ENCODE data around the gene ITIH4.

- no peak for TF ChIP-seq YBX1 (IDR thresholded peaks at IDR 0.05)
- TF ChIP-seq YY1 (IDR thresholded peaks at IDR 0.05; ENCODE audit: low read depth, low read length): no peak
- no peak for TF ChIP-seq ZBTB11 (CRISPR knock-in tag; IDR thresholded peaks at IDR 0.05)
- TF ChIP-seq POLR2A (IDR thresholded peaks at IDR 0.05; ENCODE audit: low read depth, low read length): no peak
- TF ChIP-seq ZBTB33 (IDR thresholded peaks at IDR 0.05): no peak
- TF ChIP-seq CTCF (IDR thresholded peaks at IDR 0.05 in 2 of 3, conservative IDR thresholded peaks at IDR 0.05 in 1 of 3; ENCODE audit: control insufficient read depth in 2 of 3, extremely low read depth in 1 of 3, insufficient read depth in 1 of 3, low read depth in 3 of 3, low read length in 3 of 3): no peak
- no peak for TF ChIP-seq BCLAF1 (IDR thresholded peaks at IDR 0.05)
- no peak for TF ChIP-seq SUZ12 (IDR thresholded peaks at IDR 0.05; ENCODE audit: unreplicated experiment)
- TF ChIP-seq USF2 (IDR thresholded peaks at IDR 0.05; ENCODE audit: borderline replicate concordance, low read depth, low read length): no peak
- no peak for TF ChIP-seq E2F8 (IDR thresholded peaks at IDR 0.05; ENCODE audit: low read depth, partially characterized antibody)
- TF ChIP-seq EZH2 (IDR thresholded peaks at IDR 0.05; ENCODE audit: borderline replicate concordance, control insufficient read depth, low read depth, low read length): no peak
Measured at GRCh38 chr3:52842424-52842823, 12.0 kb upstream of the ITIH4 start.

Data from GM12878 (cell line).